Esophagus muscularis mucosa (tissue), 4 donors: ENCODE results near the gene GMPPB.

Experiments
- EP300 ChIP-seq: sonication (generic); formaldehyde crosslinking; IDR thresholded peaks from one replicate; pipeline ENCODE4 v1.6.1; 2017; ENCODE audit warnings: antibody characterized with exemption
- POLR2A ChIP-seq: fragments of 450-650 bp; IDR thresholded peaks from one replicate; pipeline ENCODE4 v1.6.1; 2017; ENCODE audit warnings: antibody characterized with exemption, moderate library complexity, mild to moderate bottlenecking, low read depth
- POLR2AphosphoS5 ChIP-seq, 2 donors: sonication (generic); formaldehyde crosslinking; IDR thresholded peaks; one replicate each; pipeline ENCODE4 v1.6.1; 2017; ENCODE audit warnings: antibody characterized with exemption in 2 of 2
- TF ChIP-seq, protein P1 (sequence below), 3 experiments: fragments of 200-600 bp in 2 of 3; fragments of 450-650 bp in 1 of 3; sonication (generic) in 2 of 3; IDR thresholded peaks; one replicate each; pipeline ENCODE4 v1.5.1; 2017 to 2019; ENCODE audit warnings: antibody characterized with exemption in 3 of 3, mild to moderate bottlenecking in 2 of 3, moderate library complexity in 1 of 3

DNA sequence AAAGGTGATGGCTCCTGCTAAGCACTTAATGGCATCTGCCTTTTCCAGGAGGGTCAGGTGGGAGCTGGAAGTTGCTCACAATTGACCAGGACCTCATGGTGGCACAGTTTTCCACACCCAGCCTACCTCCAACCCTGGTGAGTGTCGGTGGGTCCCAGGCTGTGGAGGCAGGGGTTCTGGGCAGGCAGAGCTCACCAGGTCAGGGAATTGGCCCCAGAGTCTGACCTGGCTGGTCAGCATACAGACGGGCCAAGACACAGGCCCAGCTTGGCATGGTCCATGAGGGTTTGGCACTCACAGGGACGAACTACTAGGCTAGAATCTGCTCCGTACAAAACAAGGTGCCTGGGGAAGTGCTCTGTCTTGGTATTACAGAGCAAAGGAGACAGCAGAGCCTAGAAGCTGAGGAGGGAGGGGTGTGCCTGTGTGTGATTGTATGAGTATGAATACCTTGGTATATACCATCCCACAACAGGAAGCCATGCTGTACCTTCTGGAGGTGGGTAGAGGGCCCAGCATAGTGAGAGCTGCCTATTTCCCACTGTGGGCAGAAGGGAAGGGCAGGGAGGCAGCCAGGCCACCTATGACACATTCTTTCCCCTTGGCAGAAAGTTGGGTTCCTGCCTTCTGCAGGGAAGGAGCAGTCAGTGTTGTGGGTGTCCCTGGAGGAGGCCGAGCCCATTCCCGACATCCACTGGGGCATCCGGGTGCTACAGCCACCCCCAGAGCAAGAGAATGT, 43.1 kb downstream of the GMPPB start:
- TF ChIP-seq POLR2A, result no peak
- TF ChIP-seq, protein P1, sequence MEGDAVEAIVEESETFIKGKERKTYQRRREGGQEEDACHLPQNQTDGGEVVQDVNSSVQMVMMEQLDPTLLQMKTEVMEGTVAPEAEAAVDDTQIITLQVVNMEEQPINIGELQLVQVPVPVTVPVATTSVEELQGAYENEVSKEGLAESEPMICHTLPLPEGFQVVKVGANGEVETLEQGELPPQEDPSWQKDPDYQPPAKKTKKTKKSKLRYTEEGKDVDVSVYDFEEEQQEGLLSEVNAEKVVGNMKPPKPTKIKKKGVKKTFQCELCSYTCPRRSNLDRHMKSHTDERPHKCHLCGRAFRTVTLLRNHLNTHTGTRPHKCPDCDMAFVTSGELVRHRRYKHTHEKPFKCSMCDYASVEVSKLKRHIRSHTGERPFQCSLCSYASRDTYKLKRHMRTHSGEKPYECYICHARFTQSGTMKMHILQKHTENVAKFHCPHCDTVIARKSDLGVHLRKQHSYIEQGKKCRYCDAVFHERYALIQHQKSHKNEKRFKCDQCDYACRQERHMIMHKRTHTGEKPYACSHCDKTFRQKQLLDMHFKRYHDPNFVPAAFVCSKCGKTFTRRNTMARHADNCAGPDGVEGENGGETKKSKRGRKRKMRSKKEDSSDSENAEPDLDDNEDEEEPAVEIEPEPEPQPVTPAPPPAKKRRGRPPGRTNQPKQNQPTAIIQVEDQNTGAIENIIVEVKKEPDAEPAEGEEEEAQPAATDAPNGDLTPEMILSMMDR (IDR thresholded peaks at IDR 0.05), result no peak
- TF ChIP-seq POLR2AphosphoS5 (IDR thresholded peaks at IDR 0.05), result no peak
- TF ChIP-seq EP300, result no peak
